ENCODE measurements around the gene PTGR3.

DNA sequence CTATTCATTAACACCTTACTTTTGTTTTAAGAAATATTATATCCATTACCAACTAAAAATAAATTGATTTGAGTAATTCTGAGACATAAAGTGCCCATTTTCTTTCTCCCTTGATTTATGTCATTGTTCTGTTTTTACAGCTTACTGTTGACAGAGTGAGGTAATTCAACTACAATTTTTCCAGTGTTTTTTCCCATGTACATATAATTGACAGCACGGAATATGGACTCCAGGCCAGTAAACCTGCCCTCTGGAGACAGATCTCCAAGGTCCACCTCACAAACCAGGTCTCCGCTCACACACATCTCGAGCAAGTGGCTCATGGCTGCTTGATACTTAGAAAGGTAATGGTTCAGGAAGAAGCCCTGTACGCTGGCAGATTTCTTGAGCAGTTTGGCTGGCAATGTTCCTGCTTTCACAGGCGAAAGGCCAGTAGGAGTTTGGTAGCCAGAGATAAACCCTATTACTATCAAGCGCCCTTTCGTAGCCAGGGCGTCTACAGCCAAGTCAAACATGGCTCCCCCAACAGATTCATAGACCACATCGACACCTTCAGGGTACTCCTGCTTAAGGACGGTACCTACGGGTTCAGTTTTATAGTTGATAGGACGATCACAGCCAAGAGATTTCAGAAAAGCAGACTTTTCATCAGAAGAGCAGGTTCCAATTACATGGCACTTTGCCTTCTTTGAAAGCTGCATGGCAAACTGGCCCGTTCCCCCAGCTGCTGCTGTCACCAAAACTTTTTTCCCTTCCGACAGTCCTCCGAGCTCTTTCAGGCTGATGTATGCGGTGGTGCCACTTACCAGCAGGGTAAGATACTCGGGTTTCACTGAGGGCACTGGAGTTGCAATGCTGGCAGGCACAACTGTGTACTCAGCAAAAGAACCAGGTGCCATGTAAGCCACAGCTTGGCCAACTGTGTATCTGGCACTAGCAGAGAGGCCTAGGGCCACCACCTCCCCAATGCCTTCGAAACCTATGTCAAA is 7.4 kb downstream of the PTGR3 start:
- TF ChIP-seq SP1 (CRISPR knock-in tag; conservative IDR thresholded peaks at IDR 0.05) = no peak
- TF ChIP-seq, protein P1, sequence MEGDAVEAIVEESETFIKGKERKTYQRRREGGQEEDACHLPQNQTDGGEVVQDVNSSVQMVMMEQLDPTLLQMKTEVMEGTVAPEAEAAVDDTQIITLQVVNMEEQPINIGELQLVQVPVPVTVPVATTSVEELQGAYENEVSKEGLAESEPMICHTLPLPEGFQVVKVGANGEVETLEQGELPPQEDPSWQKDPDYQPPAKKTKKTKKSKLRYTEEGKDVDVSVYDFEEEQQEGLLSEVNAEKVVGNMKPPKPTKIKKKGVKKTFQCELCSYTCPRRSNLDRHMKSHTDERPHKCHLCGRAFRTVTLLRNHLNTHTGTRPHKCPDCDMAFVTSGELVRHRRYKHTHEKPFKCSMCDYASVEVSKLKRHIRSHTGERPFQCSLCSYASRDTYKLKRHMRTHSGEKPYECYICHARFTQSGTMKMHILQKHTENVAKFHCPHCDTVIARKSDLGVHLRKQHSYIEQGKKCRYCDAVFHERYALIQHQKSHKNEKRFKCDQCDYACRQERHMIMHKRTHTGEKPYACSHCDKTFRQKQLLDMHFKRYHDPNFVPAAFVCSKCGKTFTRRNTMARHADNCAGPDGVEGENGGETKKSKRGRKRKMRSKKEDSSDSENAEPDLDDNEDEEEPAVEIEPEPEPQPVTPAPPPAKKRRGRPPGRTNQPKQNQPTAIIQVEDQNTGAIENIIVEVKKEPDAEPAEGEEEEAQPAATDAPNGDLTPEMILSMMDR (IDR thresholded peaks at IDR 0.05) = no peak
- TF ChIP-seq, protein P2, sequence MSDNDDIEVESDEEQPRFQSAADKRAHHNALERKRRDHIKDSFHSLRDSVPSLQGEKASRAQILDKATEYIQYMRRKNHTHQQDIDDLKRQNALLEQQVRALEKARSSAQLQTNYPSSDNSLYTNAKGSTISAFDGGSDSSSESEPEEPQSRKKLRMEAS (CRISPR knock-in tag; IDR thresholded peaks at IDR 0.05) = no peak
- TF ChIP-seq ZNF263 (CRISPR knock-in tag; IDR thresholded peaks at IDR 0.05; ENCODE audit: low read depth) = no peak
- no peak for TF ChIP-seq ZNF121 (CRISPR knock-in tag; IDR thresholded peaks at IDR 0.05)
- TF ChIP-seq ELF4 (CRISPR knock-in tag; IDR thresholded peaks at IDR 0.05; ENCODE audit: low read depth) = no peak
- TF ChIP-seq, protein P3, sequence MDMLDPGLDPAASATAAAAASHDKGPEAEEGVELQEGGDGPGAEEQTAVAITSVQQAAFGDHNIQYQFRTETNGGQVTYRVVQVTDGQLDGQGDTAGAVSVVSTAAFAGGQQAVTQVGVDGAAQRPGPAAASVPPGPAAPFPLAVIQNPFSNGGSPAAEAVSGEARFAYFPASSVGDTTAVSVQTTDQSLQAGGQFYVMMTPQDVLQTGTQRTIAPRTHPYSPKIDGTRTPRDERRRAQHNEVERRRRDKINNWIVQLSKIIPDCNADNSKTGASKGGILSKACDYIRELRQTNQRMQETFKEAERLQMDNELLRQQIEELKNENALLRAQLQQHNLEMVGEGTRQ (CRISPR knock-in tag; IDR thresholded peaks at IDR 0.05) = no peak
- TF ChIP-seq, protein P4, sequence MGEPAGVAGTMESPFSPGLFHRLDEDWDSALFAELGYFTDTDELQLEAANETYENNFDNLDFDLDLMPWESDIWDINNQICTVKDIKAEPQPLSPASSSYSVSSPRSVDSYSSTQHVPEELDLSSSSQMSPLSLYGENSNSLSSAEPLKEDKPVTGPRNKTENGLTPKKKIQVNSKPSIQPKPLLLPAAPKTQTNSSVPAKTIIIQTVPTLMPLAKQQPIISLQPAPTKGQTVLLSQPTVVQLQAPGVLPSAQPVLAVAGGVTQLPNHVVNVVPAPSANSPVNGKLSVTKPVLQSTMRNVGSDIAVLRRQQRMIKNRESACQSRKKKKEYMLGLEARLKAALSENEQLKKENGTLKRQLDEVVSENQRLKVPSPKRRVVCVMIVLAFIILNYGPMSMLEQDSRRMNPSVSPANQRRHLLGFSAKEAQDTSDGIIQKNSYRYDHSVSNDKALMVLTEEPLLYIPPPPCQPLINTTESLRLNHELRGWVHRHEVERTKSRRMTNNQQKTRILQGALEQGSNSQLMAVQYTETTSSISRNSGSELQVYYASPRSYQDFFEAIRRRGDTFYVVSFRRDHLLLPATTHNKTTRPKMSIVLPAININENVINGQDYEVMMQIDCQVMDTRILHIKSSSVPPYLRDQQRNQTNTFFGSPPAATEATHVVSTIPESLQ (CRISPR knock-in tag; IDR thresholded peaks at IDR 0.05) = no peak
- no peak for TF ChIP-seq KAT7 (CRISPR knock-in tag; IDR thresholded peaks at IDR 0.05; ENCODE audit: borderline replicate concordance)
- no peak for TF ChIP-seq TEAD4 (CRISPR knock-in tag; IDR thresholded peaks at IDR 0.05)

Data from WTC11 (cell line).